GM18499 (cell line): ENCODE measurements around the gene TET1.
"Not testable (repeated sequence)": the region's sequence is repeated elsewhere in the genome, so short reads cannot be mapped to it uniquely, and the experiment has no call there.

ENCODE experiments used
- ATAC-seq: cut with Tn5 transposase; IDR thresholded peaks from one replicate; pipeline ENCODE4 v1.9.1; 2021; ENCODE audit warnings: moderate number of reproducible peaks; ENCODE audit not compliant: insufficient read depth, unreplicated experiment

Gene TET1

DNA sequence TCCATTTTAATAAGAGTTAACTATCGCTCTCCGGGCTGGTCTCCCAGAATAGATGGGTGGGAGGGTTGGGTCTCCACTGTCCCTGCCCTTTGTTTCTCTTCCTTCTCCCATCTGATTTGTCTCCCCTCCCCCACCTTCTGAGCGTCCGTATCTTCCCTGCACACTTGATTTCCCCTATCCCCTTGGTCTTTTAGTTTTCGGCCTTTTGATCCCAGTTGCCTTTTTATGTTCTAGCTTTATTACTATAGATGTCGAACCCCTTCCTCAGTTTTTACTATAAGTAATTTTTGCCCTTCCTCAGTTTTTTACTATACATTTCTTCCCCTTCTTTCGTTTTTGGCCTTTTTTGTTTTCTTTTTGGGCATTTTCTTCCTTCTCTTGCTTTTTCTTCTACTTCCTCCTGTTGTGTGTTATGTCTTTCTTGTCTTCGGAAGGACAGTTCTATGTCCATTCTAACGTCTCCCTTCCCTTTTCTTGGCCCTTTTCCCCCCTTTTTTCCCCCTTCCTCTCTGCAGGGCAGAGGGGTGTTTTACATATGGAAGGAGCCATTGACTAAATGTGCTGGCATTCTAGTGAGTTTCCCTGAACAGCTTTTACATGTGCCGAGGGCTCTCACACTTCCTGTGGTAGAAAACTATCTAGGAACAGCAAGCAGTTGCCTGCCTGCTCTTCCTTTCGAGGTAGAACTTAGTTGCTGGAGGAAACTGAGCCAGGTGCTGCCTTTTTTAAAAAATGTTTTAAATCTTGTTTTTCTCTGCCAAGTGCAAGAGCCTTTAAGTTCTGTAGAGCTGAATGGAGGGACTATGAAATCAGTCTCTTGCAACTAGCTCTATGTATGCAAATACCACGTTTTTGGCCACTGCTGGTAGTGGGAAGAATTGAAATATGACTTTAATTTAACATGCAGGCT is 2.8 kb downstream of the TET1 start:
- ATAC-seq = no peak

DNA sequence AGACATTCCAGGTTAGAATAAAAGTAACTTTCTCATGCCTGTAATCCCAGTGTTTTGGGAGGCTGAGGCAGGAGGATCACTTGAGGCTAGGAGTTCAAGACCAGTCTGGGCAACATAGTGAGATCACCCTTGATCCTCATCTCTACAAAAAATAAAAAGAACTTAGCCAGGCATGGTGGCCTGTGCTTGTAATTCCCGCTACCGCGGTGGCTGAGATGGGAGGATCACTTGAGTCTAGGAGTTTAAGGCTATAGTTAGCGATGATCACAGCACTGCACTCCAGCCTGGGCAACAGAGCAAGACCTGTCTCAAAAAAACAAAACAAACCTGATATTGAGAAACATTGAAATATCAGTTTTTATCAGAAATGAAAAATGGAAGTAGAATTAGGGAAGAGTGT is 4.6 kb downstream of the TET1 start:
- ATAC-seq = no peak

DNA sequence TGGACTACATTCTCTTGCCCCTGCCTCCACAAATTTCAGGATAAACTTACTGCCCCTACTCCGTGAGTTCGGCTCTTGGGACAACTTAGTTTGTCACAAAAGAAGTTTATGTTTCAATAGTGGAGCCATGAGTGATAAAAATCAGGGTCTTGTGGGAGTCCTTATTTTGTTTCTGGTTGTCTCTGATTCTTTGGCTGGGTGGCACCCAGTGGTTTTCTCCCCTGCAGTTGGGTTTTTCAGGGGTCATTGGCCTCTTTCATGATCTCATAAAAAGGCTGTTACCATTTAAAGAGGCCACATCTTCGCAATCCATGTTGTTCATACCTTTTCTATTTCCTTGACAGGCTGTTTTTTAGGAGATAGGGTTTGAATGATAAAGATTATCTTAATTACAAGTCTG is 5.5 kb downstream of the TET1 start:
- ATAC-seq = no peak

DNA sequence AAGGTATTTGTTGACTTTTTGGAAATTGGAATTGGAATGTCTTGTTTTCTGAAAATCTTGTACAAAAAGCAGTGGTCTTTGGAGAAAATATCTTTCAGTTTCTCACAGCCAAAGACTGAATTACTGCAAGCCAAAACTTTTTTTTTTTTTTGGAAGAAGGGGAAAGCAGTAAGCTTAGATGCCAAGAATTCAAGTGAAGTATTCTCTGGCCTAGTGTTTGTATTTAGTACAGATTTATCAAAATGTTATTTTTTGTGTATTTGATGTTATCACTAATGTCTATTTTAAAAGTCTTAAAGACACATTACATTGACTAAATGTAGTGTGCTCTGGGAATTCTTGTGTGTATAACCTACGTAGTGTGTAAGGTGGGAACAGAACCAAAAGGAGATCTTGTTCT is 6.2 kb downstream of the TET1 start:
- no peak for ATAC-seq

DNA sequence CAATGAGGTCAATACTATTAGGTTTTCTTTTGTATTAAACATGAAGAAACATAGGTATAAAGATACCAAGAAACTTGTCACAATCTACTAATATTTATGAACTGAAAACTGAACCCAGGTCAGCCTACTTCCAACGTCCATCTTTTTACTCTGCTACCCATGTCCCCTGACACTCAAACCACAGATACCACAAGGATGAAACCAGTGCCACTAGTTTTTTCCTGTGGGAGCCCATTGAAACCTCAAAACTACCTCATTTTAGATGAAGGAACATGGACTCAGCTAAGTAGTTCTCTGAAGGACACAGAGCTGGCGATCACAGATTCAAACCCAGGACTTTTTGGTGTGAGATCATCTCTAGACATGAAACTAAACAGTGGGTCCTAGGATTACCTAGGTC is 6.8 kb downstream of the TET1 start:
- ATAC-seq = no peak

DNA sequence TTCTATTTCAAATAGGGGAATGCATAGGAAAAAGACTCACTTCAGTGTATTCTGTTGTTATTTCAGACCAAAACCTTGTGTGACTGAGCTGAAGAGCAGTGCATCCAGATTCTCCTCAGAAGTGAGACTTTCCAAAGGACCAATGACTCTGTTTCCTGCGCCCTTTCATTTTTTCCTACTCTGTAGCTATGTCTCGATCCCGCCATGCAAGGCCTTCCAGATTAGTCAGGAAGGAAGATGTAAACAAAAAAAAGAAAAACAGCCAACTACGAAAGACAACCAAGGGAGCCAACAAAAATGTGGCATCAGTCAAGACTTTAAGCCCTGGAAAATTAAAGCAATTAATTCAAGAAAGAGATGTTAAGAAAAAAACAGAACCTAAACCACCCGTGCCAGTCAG is 12.0 kb downstream of the TET1 start:
- ATAC-seq = no peak

DNA sequence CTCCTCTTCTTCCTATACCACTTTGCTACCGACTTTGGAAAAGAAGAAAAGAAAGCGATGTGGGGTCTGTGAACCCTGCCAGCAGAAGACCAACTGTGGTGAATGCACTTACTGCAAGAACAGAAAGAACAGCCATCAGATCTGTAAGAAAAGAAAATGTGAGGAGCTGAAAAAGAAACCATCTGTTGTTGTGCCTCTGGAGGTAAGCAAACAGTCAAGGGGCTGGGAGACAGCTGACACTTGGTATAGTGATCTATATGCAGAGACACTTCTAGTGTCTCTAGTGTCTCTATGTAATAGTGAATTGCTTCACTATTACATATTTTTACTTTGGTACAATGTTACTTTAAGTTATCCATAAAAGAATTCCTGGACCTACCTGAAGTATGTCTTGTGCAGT is 13.9 kb downstream of the TET1 start:
- no peak for ATAC-seq

DNA sequence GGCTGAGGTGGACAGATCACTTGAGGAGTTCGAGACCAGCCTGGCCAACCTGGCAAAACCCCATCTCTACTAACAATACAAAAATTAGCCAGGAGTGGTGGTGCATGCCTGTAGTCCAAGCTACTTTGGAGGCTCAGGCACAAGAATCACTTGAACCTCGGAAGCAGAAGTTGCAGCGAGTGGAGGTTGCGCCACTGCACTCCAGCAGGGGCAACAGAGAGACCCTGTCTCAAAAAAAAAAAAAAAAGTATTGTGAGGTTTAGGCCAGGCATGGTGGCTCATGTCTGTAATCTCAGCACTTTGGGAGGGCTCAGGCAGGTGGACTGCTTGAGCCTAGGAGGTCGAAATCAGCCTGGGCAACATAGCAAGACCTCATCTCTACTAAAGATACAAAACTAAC is 16.0 kb downstream of the TET1 start:
- no peak for ATAC-seq

DNA sequence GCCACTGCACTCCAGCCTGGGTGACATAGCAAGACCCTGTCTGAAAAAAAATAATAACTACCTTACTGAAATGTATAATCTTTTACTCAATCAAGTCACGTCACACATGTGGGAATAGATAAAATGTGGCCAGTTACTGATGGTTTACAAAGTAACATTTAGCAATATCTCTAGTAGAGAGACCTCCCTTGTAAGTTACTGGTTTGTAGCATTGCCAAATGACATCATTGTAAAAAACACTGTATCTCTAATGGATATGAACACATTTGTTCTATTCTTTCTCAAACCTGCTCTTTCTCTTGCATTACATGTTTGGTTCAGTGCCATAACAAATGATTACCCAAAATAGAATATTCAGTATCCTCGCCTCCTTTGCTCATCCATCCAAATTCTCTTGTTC is 18.8 kb downstream of the TET1 start:
- ATAC-seq = no peak

DNA sequence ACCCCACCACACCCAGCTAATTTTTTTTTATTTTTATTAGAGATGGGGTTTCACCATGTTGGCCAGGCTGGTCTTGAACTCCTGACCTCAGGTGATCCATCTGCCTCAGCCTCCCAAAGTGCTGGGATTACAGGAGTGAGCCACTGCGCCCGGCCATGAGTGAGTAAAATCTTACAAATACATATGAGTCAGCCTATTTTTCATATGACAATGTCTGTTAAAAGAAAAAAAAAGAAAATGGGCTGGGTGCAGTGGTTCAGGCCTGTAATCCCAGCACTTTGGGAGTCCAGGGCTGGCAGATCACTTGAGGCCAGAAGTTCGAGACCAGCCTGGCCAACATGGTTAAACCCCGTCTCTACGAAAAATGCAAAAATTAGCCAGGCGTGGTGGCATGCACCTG is 24.1 kb downstream of the TET1 start:
- ATAC-seq = not testable (repeated sequence)

DNA sequence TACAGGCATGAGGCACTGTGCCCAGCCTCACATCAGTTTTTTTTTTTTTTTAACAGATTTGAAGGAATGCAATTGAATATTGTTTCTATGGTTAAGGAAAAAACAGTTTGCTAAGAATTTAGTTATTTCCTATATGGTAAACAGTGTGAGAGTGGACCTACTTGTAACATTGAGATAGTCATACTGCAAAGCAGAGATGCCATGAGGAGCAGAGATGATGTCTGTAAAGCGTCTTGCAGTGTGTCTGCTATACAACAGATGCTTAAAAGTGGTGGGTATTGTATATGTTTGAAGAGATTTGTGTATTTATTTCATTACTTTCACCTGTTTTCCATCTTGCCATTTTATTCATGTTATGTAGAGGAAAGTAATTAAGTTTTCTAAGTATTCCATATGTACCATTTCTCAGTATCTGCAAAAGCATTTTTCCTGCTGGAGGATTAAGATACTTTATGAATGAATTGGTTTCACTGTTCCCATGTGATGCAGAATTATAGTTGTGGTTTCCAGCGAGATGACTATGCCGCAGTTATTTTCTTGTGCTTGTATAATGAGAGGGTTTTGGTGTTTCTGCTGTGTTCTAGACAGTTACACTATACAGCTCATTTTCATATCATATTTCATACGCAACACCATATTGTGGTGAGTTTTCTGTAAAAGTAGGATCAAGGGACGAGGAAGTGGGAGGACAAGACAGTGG is 26.6 kb downstream of the TET1 start:
- ATAC-seq = no peak

DNA sequence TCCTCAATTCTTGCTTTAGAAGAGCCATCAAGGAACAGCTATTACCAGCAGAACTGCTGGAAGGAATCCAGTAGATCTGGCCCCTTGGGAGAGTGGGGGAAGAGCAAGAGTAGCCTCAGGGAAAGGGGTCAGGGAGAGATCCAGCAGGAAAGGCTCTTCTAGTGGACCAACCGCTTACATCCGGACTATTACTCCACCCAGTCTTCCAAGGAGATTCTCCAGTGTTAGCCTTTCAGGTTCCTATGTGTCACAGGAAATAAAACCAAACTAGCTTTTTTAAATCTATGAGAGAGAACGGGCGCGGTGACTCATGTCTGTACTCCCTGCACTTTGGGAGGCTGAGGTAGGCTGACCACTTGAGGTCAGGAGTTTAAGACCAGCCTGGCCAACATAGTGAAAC is 34.3 kb downstream of the TET1 start:
- no peak for ATAC-seq

DNA sequence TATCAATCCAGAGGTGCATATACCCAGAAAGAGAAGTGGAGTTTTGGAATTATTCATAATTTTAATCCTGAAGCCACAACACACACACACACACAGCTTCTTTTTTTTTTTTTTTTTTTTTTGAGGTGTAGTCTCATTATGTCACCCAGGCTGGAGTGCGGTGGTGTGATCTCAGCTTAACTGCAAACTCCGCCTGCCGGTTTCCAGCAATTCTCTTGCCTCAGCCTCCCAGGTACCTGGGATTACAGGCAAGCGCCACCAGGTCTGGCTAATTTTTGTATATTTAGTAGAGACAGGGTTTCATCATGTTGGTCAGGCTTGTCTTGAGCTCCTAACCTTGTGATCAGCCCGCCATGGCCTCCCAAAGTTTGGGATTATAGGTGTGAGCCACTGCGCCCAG is 35.4 kb downstream of the TET1 start:
- ATAC-seq = no peak

DNA sequence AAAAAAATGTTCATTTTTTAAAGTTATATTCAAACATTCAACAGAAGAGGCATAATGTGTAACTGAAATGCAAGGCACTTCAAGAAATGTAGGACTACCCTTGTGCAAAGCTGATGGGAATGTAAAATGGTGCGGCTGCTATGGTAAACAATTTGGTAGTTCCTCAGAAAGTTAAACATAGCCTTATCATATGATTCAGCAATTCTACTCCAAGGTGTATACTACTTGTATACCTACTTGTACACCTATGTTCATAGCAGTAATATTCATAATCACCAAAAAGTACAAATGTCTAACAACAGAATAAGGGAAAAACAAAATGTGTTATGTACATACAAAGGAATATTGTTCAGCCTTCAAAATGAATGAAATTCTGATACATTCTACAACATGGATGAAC is 37.3 kb downstream of the TET1 start:
- ATAC-seq = no peak

DNA sequence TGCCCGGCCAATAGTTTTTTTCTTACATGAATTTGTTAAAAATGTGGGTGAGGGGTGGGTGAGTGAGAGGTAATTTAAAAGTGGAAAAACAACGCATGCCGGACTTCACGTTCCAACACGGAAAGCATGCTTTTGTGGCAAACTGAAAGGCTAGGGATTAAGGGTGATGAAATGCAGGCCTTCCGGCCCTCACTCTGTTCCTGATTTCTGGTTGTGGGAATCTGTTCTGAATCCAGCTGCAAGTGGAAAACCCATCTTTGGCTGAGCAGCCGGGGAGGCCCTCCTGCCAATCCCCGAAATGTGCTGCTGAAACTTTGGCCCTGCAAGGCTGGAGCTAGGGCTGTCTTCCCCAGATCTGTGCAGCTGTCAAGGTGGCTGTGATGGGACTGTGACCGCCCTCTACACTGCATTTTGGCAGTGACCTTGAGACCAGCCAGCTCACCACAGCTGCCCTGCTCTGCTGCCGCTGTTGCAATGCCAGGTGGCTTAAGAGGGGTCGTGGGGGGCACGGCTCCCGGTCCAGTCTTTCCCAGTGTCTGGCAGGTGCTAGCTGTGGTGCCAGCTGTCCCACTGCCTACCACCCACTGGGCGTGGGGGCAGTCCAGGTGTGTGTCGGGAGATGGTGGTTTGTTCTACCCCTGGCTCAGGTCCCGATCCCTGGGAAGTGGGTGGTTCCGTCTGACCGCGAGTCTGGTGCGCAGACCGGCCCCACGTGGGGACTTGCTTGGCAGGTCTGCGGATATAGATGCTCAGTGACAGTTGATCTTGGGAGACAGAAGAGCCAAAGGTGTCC is 39.0 kb downstream of the TET1 start:
- no peak for ATAC-seq

DNA sequence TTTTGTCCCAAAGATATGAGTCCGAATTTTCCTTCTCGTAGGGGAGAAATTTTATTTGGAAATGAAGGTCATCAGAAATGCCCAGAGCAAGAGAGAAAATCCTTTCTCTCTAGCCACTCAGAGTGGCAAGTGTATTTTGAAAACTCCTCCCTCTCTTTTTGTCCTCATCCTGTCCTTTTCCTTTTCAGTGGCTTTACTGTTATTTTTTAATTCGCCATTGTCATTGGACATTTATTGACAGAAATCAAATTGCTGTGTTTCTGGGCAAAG is 39.6 kb downstream of the TET1 start:
- ATAC-seq = no peak

DNA sequence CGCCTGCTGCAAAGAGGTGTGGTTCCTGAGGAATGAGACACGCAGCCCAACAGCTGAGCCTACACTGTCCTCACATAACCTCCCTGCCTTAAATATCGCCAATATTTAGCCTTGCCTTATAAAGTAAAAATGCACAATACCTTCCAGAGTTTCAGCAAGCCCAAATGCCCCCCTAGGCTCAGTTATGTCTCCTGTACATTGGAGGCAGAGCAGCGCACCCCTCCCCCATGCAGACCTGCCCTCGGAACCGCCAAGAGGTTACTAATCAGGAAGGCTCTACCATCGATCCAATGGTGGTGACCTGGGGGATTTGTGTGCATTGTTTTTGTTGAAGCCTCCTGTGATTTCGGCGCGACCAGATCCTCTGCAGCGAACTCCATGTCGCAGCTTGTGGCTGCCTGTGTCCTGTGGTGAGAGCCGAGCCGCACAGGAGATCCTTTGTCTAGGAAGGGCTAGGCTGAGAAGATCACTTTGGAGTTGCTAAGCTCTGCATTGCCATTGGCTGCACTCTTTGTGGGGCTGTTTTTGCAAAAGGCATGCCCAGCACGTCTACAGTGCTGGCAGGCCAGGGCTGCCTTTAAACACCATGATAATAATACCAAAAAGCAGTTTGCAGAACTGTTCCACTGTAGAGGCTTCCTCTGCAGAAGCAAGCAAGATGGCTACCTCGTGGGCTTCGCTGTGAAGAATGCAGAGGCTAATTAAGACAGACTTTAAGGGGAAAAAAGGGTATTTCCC is 40.1 kb downstream of the TET1 start:
- ATAC-seq = peak; percentile 69

DNA sequence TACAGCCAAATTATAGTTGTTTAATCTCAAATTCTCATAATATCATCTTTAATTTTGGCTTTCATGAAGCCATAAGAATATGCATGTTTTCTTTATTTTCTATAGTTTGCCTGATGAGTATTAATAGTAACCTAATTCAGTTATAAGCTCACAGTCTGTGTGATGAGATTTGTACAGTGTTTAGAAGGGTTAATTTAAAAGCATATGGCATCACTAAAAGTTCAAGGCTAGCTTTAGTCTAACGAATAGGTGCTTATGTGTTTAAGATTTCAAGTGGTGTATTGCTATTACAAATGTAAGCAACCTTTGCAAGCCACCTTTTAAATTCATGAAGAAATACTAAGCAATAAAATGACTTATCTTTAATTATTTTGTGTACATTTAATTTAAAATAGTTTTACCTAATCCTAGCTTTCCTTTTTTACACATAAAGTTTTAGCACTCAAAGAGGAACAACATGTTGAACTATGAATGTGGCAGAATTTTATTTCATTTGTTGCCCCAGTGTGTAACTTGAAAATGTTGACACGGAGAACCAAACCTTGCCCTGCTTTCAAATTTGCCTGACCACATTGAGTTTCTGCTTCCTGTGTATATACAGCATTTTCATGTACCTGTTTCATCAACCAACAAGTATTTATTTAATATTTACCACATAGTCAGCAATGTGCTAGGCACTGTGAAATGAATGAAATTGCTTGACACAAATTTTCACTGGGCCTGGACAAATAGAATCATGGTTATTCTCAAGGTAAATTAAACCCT is 41.5 kb downstream of the TET1 start:
- ATAC-seq = no peak

DNA sequence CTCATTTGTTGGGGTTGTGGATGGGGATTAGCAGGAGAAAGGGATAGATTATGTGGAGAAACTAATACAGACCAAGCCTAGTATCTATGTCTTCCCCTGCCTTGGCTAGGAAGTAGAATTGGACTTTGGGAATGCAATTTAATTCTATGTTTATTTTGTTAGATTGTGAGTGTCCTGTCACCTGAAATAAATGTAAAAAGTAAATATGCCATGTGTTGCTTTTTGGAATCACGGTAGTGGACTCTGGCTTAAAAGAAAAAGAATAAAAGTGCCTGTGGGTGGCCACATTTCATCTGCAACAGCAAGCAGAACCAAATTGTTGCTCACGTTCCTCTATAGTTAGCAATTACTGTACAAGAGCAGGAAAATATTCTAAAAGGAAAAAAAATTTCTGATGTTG is 42.3 kb downstream of the TET1 start:
- no peak for ATAC-seq

DNA sequence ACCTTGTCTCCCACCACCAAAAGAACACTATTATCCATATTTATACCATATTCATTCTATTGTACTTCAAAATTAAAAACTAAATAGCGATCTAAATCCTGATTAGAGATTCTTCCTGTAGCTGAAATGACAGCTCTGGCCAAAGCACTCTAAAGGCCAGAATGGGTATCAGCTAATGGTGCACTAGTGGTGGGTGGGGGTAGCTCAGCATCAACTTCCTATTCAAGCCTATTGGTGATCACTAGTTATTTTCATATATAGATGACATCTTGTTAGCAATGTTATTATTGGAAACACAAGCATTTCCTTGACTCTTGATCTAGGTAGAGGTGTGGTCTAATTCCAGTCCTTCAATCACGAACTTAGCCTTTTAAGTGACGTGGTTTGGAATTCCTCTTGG is 43.6 kb downstream of the TET1 start:
- ATAC-seq = no peak
